ENCODE results near the gene GOLGA3. TPM values are rescaled to one million over a fixed set of nuclear protein-coding genes. Genes with fewer than 3 reads are reported as not detected.

Gene GOLGA3
- total RNA-seq, 1 donor from 2014 or later: 47.5 TPM

GRCh38 chr12:132787877-132788276 lies 40.8 kb downstream of the GOLGA3 start:
- Mint-ChIP-seq H3K9me3 (ENCODE audit: low read depth) (no peaks in the 10 kb centered on the region), H3K36me3 (ENCODE audit: insufficient read depth) (peaks cover 40% of the 10 kb centered on the region), H3K27me3 (no peaks in the 10 kb centered on the region), H3K27ac (no peak overlapping the region), H3K4me1 (ENCODE audit: low read depth) (no peaks in the 10 kb centered on the region), H3K4me3 (ENCODE audit: low read depth) (no peak overlapping the region)
- no peak for DNase-seq (ENCODE audit: low spot score, unreplicated experiment)
- TF ChIP-seq CTCF (IDR thresholded peaks at IDR 0.05; ENCODE audit: unreplicated experiment): no peak

DNA sequence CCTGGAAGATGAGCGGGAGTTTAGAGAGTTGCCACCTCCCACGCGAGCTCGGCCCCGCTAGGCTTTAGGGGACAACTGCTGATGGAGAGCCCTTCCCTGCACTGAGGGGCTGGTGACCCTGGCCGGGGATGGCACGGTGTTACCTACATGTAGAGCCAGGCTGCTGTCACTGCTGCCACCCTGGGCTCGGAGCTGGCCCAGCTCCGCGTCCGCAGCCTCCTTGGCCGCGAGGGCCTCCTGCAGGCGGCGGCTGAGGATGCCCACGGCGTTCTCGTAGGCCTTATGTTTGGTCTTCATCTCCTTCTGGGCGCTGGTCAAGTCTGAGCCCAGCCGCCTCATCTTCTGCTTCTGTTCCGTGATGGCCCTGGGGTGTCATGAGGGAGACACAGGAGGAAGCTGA lies 42.5 kb downstream of the GOLGA3 start:
- peaks cover 36% of the 10 kb centered on the region for H3K36me3 Mint-ChIP-seq (ENCODE audit: insufficient read depth)
- H3K4me3 Mint-ChIP-seq (ENCODE audit: low read depth): no peak overlapping the region
- DNase-seq (ENCODE audit: low spot score, unreplicated experiment): no peak
- H3K9me3 Mint-ChIP-seq (ENCODE audit: low read depth): no peaks in the 10 kb centered on the region
- TF ChIP-seq CTCF (IDR thresholded peaks at IDR 0.05; ENCODE audit: unreplicated experiment): no peak
- H3K27me3 Mint-ChIP-seq: no peaks in the 10 kb centered on the region
- no peaks in the 10 kb centered on the region for H3K4me1 Mint-ChIP-seq (ENCODE audit: low read depth)
- H3K27ac Mint-ChIP-seq: no peak overlapping the region

GRCh38 chr12:132784580-132784979 lies 44.1 kb downstream of the GOLGA3 start:
- DNase-seq (ENCODE audit: low spot score, unreplicated experiment): no peak
- H3K9me3 Mint-ChIP-seq (ENCODE audit: low read depth): no peaks in the 10 kb centered on the region
- no peaks in the 10 kb centered on the region for H3K4me1 Mint-ChIP-seq (ENCODE audit: low read depth)
- H3K4me3 Mint-ChIP-seq (ENCODE audit: low read depth): no peak overlapping the region
- peaks cover 45% of the 10 kb centered on the region for H3K36me3 Mint-ChIP-seq (ENCODE audit: insufficient read depth)
- no peak overlapping the region for H3K27ac Mint-ChIP-seq
- no peaks in the 10 kb centered on the region for H3K27me3 Mint-ChIP-seq
- no peak for TF ChIP-seq CTCF (IDR thresholded peaks at IDR 0.05; ENCODE audit: unreplicated experiment)

GRCh38 chr12:132783917-132784531 lies 44.6 kb downstream of the GOLGA3 start:
- peaks cover 43% of the 10 kb centered on the region for H3K36me3 Mint-ChIP-seq (ENCODE audit: insufficient read depth)
- no peak overlapping the region for H3K4me3 Mint-ChIP-seq (ENCODE audit: low read depth)
- TF ChIP-seq CTCF (IDR thresholded peaks at IDR 0.05; ENCODE audit: unreplicated experiment): no peak
- no peak for DNase-seq (ENCODE audit: low spot score, unreplicated experiment)
- no peaks in the 10 kb centered on the region for H3K4me1 Mint-ChIP-seq (ENCODE audit: low read depth)
- no peaks in the 10 kb centered on the region for H3K9me3 Mint-ChIP-seq (ENCODE audit: low read depth)
- H3K27ac Mint-ChIP-seq: no peak overlapping the region
- no peaks in the 10 kb centered on the region for H3K27me3 Mint-ChIP-seq

- peaks cover 33% of the 10 kb centered on the region for H3K36me3 Mint-ChIP-seq (ENCODE audit: insufficient read depth)
These were observed 46.7 kb downstream of the GOLGA3 start for GRCh38 chr12:132781938-132782337.

More at GRCh38 chr12:132781938-132782337, 46.7 kb downstream of the GOLGA3 start:
- H3K4me3 Mint-ChIP-seq (ENCODE audit: low read depth): no peak overlapping the region
- H3K27ac Mint-ChIP-seq: no peak overlapping the region
- H3K27me3 Mint-ChIP-seq: no peaks in the 10 kb centered on the region
- no peaks in the 10 kb centered on the region for H3K4me1 Mint-ChIP-seq (ENCODE audit: low read depth)
- TF ChIP-seq CTCF (IDR thresholded peaks at IDR 0.05; ENCODE audit: unreplicated experiment): no peak
- no peak for DNase-seq (ENCODE audit: low spot score, unreplicated experiment)
- H3K9me3 Mint-ChIP-seq (ENCODE audit: low read depth): no peaks in the 10 kb centered on the region
